HG03460 (cell line): ENCODE measurements around the gene SART3.

ENCODE experiments used
- ATAC-seq: cut with Tn5 transposase; IDR thresholded peaks from one replicate; pipeline ENCODE4 v1.9.1; 2021; ENCODE audit not compliant: unreplicated experiment

Gene SART3

GRCh38 chr12:108527166-108527496 is 33.8 kb downstream of the SART3 start:
- no peak for ATAC-seq

GRCh38 chr12:108526482-108527165 is 34.3 kb downstream of the SART3 start:
- ATAC-seq, result no peak

GRCh38 chr12:108525681-108526080 is 35.3 kb downstream of the SART3 start:
- ATAC-seq, result no peak

- ATAC-seq, result no peak
Measured at GRCh38 chr12:108523365-108523764, 37.6 kb downstream of the SART3 start.

- no peak for ATAC-seq
Measured at GRCh38 chr12:108519558-108519957, 41.4 kb downstream of the SART3 start.

GRCh38 chr12:108518716-108519496 is 42.1 kb downstream of the SART3 start:
- no peak for ATAC-seq

GRCh38 chr12:108518101-108518715 is 42.8 kb downstream of the SART3 start:
- no peak for ATAC-seq

GRCh38 chr12:108517288-108518100 is 43.5 kb downstream of the SART3 start:
- ATAC-seq, result no peak

GRCh38 chr12:108516511-108517275 is 44.3 kb downstream of the SART3 start:
- no peak for ATAC-seq

- ATAC-seq, result no peak
Measured at GRCh38 chr12:108515916-108516315, 45.1 kb downstream of the SART3 start.

GRCh38 chr12:108514973-108515814 is 45.8 kb downstream of the SART3 start, which contains the start of gene FICD:
FICD (plus strand) TSS chr12:108515277; CDS start chr12:108516973, 1,696 bp downstream.
- peak; percentile 81 for ATAC-seq

GRCh38 chr12:108514468-108514972 is 46.5 kb downstream of the SART3 start:
- ATAC-seq, result peak; percentile 1

- no peak for ATAC-seq
Measured at GRCh38 chr12:108511633-108512540, 49.1 kb downstream of the SART3 start.

- no peak for ATAC-seq
Measured at GRCh38 chr12:108510836-108511235, 50.1 kb downstream of the SART3 start.

- ATAC-seq, result no peak
Measured at GRCh38 chr12:108509806-108510205, 51.2 kb downstream of the SART3 start.

GRCh38 chr12:108507971-108508642 is 52.9 kb downstream of the SART3 start:
- no peak for ATAC-seq

- ATAC-seq, result no peak
Measured at GRCh38 chr12:108505129-108505528, 55.8 kb downstream of the SART3 start.

GRCh38 chr12:108502922-108503321 is 58.1 kb downstream of the SART3 start:
- ATAC-seq, result no peak
